HCT116 (cell line): ENCODE results near the gene TRAF5. TPM values are rescaled to one million over a fixed set of nuclear protein-coding genes. Genes with fewer than 3 reads are reported as not detected.

Experiments used
- ATAC-seq: fragments of 200-7000 bp; cut with Tn5 transposase; 2 replicates; pipeline ENCODE4 v1.9.1; 2020; ENCODE audit warnings: mild to moderate bottlenecking, moderate library complexity
- BruUV-seq: library from RNA; stranded (reverse); fragments of 400-500 nt; replicated peaks from 2 replicates; lab custom pipeline; 2021; lab: Mats Ljungman, UMichigan
- CTCF ChIA-PET: fragments of 300-600 bp; sonication (Branson Sonifier 250); formaldehyde crosslinking; loops from one replicate; lab custom pipeline; 2021; ENCODE audit warnings: antibody characterized with exemption; lab: Charles Lee
- POLR2A ChIA-PET: fragments of 300-600, 350-600 bp; sonication (Branson Sonifier 250); formaldehyde crosslinking; loops from one replicate; lab custom pipeline; 2021; ENCODE audit warnings: antibody characterized with exemption; lab: Charles Lee
- RAD21 ChIA-PET, 2 experiments: fragments of 300-600 bp; sonication (Branson Sonifier 250); formaldehyde crosslinking; loops; one replicate each; lab custom pipeline; 2023; ENCODE audit warnings: low total read pairs in 2 of 2; ENCODE audit not compliant: uncharacterized antibody in 2 of 2, unreplicated experiment in 2 of 2, low non-redundant PET in 1 of 2; lab: Charles Lee
- DNase-seq: peaks from one replicate; pipeline ENCODE4 v3.0.0-alpha.2; 2010; ENCODE audit warnings: low read depth, low spot score
- H2AFZ ChIP-seq: fragments of 200-600 bp; shearing (Covaris generic), sonication (generic); 2 replicates; pipeline ENCODE4 v1.6.1; 2017; ENCODE audit warnings: low read depth, mixed run types, mixed read lengths, antibody characterized with exemption, low read length; ENCODE audit not compliant: poor library complexity, severe bottlenecking
- H3K27ac ChIP-seq: 2 replicates; pipeline ENCODE4 v1.5.1; 2012; ENCODE audit warnings: low read depth, low read length
- H3K27me3 ChIP-seq: fragments of 200-600 bp; sonication (generic); 2 replicates; pipeline ENCODE4 v1.6.1; 2016; ENCODE audit warnings: mixed run types, low read length, mixed read lengths; ENCODE audit not compliant: insufficient read depth
- H3K36me3 ChIP-seq, 2 experiments: fragments of 200-500 bp in 1 of 2; fragments of 200-600 bp in 1 of 2; sonication (Bioruptor generic) in 1 of 2; sonication (generic) in 1 of 2; 2 replicates each; pipeline versions ENCODE4 v1.5.1 to v1.6.1; 2014 to 2016; ENCODE audit warnings: low read length in 2 of 2, inconsistent platforms in 1 of 2, mixed read lengths in 1 of 2, mixed run types in 1 of 2; ENCODE audit not compliant: insufficient read depth in 2 of 2, control insufficient read depth in 1 of 2
- H3K4me1 ChIP-seq, 2 experiments: fragments of 200-600 bp in 1 of 2; sonication (generic) in 1 of 2; 2 replicates each; pipeline versions ENCODE4 v1.5.1 to v1.6.1; 2012 to 2017; ENCODE audit warnings: low read length in 2 of 2, inconsistent platforms in 1 of 2, mild to moderate bottlenecking in 1 of 2, mixed read lengths in 1 of 2, mixed run types in 1 of 2, moderate library complexity in 1 of 2; ENCODE audit not compliant: insufficient read depth in 2 of 2, control insufficient read depth in 1 of 2
- H3K4me2 ChIP-seq: fragments of 200-600 bp; sonication (generic); 2 replicates; pipeline ENCODE4 v1.6.1; 2017; ENCODE audit warnings: mixed run types, low read length, mixed read lengths
- H3K4me3 ChIP-seq, 2 experiments: fragments of 200-600 bp in 1 of 2; sonication (generic) in 1 of 2; replicated peaks in 1 of 2; 2 replicates each; pipeline ENCODE4 v1.5.1; 2011 to 2016; ENCODE audit warnings: low read length in 2 of 2, control low read depth in 1 of 2, low read depth in 1 of 2, mild to moderate bottlenecking in 1 of 2, mixed read lengths in 1 of 2, mixed run types in 1 of 2
- H3K79me2 ChIP-seq: fragments of 200-600 bp; sonication (generic); 2 replicates; pipeline ENCODE4 v1.6.1; 2017; ENCODE audit warnings: mild to moderate bottlenecking, mixed run types, low read length, moderate library complexity, mixed read lengths; ENCODE audit not compliant: insufficient read depth
- H3K9ac ChIP-seq: fragments of 200-600 bp; sonication (generic); 2 replicates; pipeline ENCODE4 v1.6.1; 2016; ENCODE audit warnings: low read length, mixed read lengths
- H3K9me2 ChIP-seq: fragments of 200-600 bp; sonication (generic), shearing (Covaris generic); 2 replicates; pipeline ENCODE4 v1.6.1; 2017; ENCODE audit warnings: mixed run types, mild to moderate bottlenecking, moderate library complexity; ENCODE audit not compliant: insufficient read depth
- H3K9me3 ChIP-seq, 2 experiments: fragments of 200-500 bp in 1 of 2; fragments of 200-600 bp in 1 of 2; sonication (Bioruptor generic) in 1 of 2; sonication (generic) in 1 of 2; 2 replicates each; pipeline ENCODE4 v1.6.1; 2014 to 2017; ENCODE audit warnings: low read length in 2 of 2, mixed read lengths in 2 of 2, inconsistent platforms in 1 of 2, low read depth in 1 of 2, mild to moderate bottlenecking in 1 of 2, mixed run types in 1 of 2, moderate library complexity in 1 of 2; ENCODE audit not compliant: control insufficient read depth in 1 of 2, insufficient read depth in 1 of 2
- H4K20me1 ChIP-seq: fragments of 200-600 bp; sonication (generic), shearing (Covaris generic); 2 replicates; pipeline ENCODE4 v1.6.1; 2017; ENCODE audit warnings: mixed run types, mild to moderate bottlenecking, moderate library complexity; ENCODE audit not compliant: insufficient read depth
- CBX3 ChIP-seq: IDR thresholded peaks from 2 replicates; pipeline ENCODE4 v1.6.1; 2012; ENCODE audit warnings: low read depth
- CEBPB ChIP-seq: IDR thresholded peaks from 2 replicates; pipeline ENCODE4 v1.6.1; 2012; ENCODE audit warnings: low read depth
- EGR1 ChIP-seq: IDR thresholded peaks from 2 replicates; pipeline ENCODE4 v1.6.1; 2012; ENCODE audit warnings: low read depth
- EZH2 ChIP-seq: fragments of 200-600 bp; sonication (generic); IDR thresholded peaks from 2 replicates; pipeline ENCODE4 v1.6.1; 2017; ENCODE audit warnings: antibody characterized with exemption, mixed run types
- EZH2phosphoT487 ChIP-seq: fragments of 200-600 bp; IDR thresholded peaks from 2 replicates; pipeline ENCODE4 v1.6.1; 2018; ENCODE audit warnings: antibody characterized with exemption, borderline replicate concordance
- FOSL1 ChIP-seq: IDR thresholded peaks from 2 replicates; pipeline ENCODE4 v1.6.1; 2012; ENCODE audit warnings: low read depth
- POLR2AphosphoS5 ChIP-seq: IDR thresholded peaks from 2 replicates; pipeline ENCODE4 v1.6.1; 2011; ENCODE audit warnings: mild to moderate bottlenecking, low read depth, low read length, moderate library complexity
- SIN3A ChIP-seq: IDR thresholded peaks from 2 replicates; pipeline ENCODE4 v1.6.1; 2012; ENCODE audit warnings: low read depth
- ZFX ChIP-seq: fragments of 450-650 bp; IDR thresholded peaks from 2 replicates; pipeline ENCODE4 v1.6.1; 2017
- ZNF274 ChIP-seq: fragments of 200-500 bp; sonication (Bioruptor generic); IDR thresholded peaks from 2 replicates; pipeline ENCODE4 v1.6.1; 2014; ENCODE audit warnings: mild to moderate bottlenecking, low read depth, low read length, inconsistent platforms
- intact Hi-C: fragments of 100-400 bp; cut with micrococcal nuclease; formaldehyde crosslinking; loops from 2 replicates; pipeline ENCODE4 v1.10.0; 2022
- total RNA-seq: library from RNA; stranded (reverse); gene quantifications from one replicate; pipeline ENCODE4 v1.2.1, GENCODE V29; 2021; ENCODE audit not compliant: unreplicated experiment
- TF ChIP-seq, protein P1 (sequence below): IDR thresholded peaks from 2 replicates; pipeline ENCODE4 v1.6.1; 2012
- TF ChIP-seq, protein P2 (sequence below): IDR thresholded peaks from 2 replicates; pipeline ENCODE4 v1.6.1; 2011; ENCODE audit warnings: mild to moderate bottlenecking, low read length, moderate library complexity; ENCODE audit not compliant: insufficient replicate concordance; ENCODE audit errors: extremely low read depth

The TRAF5 gene
- total RNA-seq, 1 experiment from 2014 or later = 6.5 TPM

GRCh38 chr1:211287218-211287617, 39.4 kb upstream of the TRAF5 start:
- Histone ChIP-seq H3K9ac (no peak overlapping the region), H3K9me3 (no peaks in the 10 kb centered on the region), H2AFZ (no peak overlapping the region), H4K20me1 (no peaks in the 10 kb centered on the region), H3K4me2 (no peak overlapping the region), H3K27ac (no peak overlapping the region), H3K27me3 (no peaks in the 10 kb centered on the region)
- POLR2A ChIA-PET = no interaction called here
- BruUV-seq = no TSS peak
- intact Hi-C loops = no loop called here
- RAD21 ChIA-PET = no interaction called here
- no peak for DNase-seq
- TF ChIP-seq POLR2AphosphoS5 (no peak), SIN3A (no peak)
- TF ChIP-seq, all 23 proteins: peak for 0
- ATAC-seq = no peak
- Histone ChIP-seq H3K4me1 (no peaks in the 10 kb centered on the region), H3K4me3 (no peak overlapping the region), H3K36me3 (peaks cover 9 to 36% of the 10 kb centered on the region in 2 experiments; a peak in 3 of 4 replicates), H3K9me2 (no peaks in the 10 kb centered on the region), H3K79me2 (no peaks in the 10 kb centered on the region)
- CTCF ChIA-PET = no interaction called here

- BruUV-seq = no TSS peak
- Histone ChIP-seq H2AFZ (no peak overlapping the region), H3K9ac (no peak overlapping the region), H3K4me1 (no peaks in the 10 kb centered on the region)
- no peak for TF ChIP-seq CEBPB
- TF ChIP-seq ZNF274 = no peak
- no peak for TF ChIP-seq ZFX
- TF ChIP-seq CBX3 = no peak
- TF ChIP-seq, protein P1, sequence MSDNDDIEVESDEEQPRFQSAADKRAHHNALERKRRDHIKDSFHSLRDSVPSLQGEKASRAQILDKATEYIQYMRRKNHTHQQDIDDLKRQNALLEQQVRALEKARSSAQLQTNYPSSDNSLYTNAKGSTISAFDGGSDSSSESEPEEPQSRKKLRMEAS = no peak
- TF ChIP-seq EGR1 = no peak
- no peak for TF ChIP-seq EZH2
- TF ChIP-seq, protein P2, sequence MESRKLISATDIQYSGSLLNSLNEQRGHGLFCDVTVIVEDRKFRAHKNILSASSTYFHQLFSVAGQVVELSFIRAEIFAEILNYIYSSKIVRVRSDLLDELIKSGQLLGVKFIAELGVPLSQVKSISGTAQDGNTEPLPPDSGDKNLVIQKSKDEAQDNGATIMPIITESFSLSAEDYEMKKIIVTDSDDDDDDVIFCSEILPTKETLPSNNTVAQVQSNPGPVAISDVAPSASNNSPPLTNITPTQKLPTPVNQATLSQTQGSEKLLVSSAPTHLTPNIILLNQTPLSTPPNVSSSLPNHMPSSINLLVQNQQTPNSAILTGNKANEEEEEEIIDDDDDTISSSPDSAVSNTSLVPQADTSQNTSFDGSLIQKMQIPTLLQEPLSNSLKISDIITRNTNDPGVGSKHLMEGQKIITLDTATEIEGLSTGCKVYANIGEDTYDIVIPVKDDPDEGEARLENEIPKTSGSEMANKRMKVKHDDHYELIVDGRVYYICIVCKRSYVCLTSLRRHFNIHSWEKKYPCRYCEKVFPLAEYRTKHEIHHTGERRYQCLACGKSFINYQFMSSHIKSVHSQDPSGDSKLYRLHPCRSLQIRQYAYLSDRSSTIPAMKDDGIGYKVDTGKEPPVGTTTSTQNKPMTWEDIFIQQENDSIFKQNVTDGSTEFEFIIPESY = no peak
- TF ChIP-seq EZH2phosphoT487 = no peak
- TF ChIP-seq FOSL1 = no peak
- TF ChIP-seq, all 23 proteins: peak for 0
- Histone ChIP-seq H3K4me2 (no peak overlapping the region), H3K27ac (no peak overlapping the region), H3K9me2 (no peaks in the 10 kb centered on the region), H3K27me3 (no peaks in the 10 kb centered on the region), H3K79me2 (no peaks in the 10 kb centered on the region), H3K36me3 (peaks cover 10 to 35% of the 10 kb centered on the region in 2 experiments; a peak in 2 of 4 replicates), H4K20me1 (no peaks in the 10 kb centered on the region; the same call in 1 of the 2 replicates), H3K9me3 (no peaks in the 10 kb centered on the region), H3K4me3 (no peak overlapping the region)
- ATAC-seq (no peak), DNase-seq (no peak)
- RAD21 ChIA-PET = no interaction called here
- intact Hi-C loops = no loop called here
- CTCF ChIA-PET = no interaction called here
- POLR2A ChIA-PET = no interaction called here
Measured at GRCh38 chr1:211292411-211292810, 34.2 kb upstream of the TRAF5 start.
